Measurements from ENCODE around the gene PTPN20. TPM values are rescaled to one million over a fixed set of nuclear protein-coding genes. Genes with fewer than 3 reads are reported as not detected.

Gene PTPN20
- total RNA-seq, 2 donors from 2014 or later = 2.1 to 6.6 TPM

DNA sequence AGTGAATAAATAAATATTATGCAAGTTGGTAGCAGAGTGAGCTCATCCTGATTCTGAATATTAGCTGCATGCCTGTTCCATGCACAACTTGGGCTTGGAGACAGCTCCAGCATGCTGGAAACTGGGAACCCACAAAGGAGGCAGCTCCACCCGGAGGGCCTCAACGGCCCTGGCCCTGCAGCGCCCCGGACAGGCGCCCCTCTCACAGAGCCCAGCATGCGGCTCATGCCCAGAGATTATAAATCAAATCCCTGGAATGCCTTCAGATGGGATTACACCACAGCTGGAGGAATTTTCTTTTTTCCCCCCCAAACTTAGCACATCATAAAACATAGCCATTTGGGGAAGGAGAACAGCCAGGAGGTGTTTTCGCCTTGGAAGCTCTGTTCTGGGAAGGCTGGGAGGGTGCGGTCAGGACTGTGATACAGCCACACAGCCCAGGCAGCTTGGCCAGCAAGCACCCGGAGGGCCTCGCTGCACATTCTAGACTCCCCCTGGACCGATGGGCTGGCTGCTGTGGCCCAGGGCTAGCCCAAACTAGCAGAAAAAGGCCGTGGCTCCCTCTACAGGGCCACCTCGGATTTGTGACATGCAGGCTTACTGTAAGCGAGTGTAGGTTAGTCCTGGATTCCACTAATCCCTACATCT lies 102.4 kb downstream of the PTPN20 start:
- H3K4me1 ChIP-seq (ENCODE audit: control insufficient read depth in 1 of 2, low read depth in 2 of 2) = no peaks in the 10 kb centered on the region
- no peak for ATAC-seq (ENCODE audit: insufficient number of reproducible peaks, low FRiP score, low read depth)
- no peak for DNase-seq (ENCODE audit: low spot score)
- H3K4me3 ChIP-seq = no peak overlapping the region
- no peak overlapping the region for H3K27ac ChIP-seq
- no peaks in the 10 kb centered on the region for H3K9me3 ChIP-seq
- H3K36me3 ChIP-seq = no peaks in the 10 kb centered on the region
- no peaks in the 10 kb centered on the region for H3K27me3 ChIP-seq (replicated peaks; ENCODE audit: insufficient read depth)
- TF ChIP-seq, protein P1, sequence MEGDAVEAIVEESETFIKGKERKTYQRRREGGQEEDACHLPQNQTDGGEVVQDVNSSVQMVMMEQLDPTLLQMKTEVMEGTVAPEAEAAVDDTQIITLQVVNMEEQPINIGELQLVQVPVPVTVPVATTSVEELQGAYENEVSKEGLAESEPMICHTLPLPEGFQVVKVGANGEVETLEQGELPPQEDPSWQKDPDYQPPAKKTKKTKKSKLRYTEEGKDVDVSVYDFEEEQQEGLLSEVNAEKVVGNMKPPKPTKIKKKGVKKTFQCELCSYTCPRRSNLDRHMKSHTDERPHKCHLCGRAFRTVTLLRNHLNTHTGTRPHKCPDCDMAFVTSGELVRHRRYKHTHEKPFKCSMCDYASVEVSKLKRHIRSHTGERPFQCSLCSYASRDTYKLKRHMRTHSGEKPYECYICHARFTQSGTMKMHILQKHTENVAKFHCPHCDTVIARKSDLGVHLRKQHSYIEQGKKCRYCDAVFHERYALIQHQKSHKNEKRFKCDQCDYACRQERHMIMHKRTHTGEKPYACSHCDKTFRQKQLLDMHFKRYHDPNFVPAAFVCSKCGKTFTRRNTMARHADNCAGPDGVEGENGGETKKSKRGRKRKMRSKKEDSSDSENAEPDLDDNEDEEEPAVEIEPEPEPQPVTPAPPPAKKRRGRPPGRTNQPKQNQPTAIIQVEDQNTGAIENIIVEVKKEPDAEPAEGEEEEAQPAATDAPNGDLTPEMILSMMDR (IDR thresholded peaks at IDR 0.05) = no peak

DNA sequence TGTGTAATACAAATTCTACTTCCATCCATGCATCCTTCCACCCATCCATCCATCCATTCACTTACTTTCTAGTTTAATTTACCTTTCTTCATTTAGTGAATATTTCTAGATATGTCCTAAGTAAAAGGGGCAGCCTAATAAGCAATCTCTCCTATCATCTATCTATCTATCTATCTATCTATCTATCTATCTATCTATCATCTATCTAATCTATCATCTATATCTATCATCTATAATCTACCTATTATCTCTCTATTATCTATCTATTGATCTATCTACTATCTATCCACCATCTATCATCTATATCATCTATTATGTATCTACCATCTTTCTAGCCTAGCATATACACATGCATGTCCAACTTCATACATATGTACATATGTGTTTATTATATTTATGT lies 104.2 kb downstream of the PTPN20 start:
- no peaks in the 10 kb centered on the region for H3K36me3 ChIP-seq
- no peaks in the 10 kb centered on the region for H3K9me3 ChIP-seq
- no peak overlapping the region for H3K4me3 ChIP-seq
- ATAC-seq (ENCODE audit: insufficient number of reproducible peaks, low FRiP score, low read depth) (no peak), DNase-seq (ENCODE audit: low spot score) (no peak)
- TF ChIP-seq, protein P1 (IDR thresholded peaks at IDR 0.05) = no peak
- H3K4me1 ChIP-seq (ENCODE audit: control insufficient read depth in 1 of 2, low read depth in 2 of 2) = no peaks in the 10 kb centered on the region
- no peak overlapping the region for H3K27ac ChIP-seq
- no peaks in the 10 kb centered on the region for H3K27me3 ChIP-seq (replicated peaks; ENCODE audit: insufficient read depth)

DNA sequence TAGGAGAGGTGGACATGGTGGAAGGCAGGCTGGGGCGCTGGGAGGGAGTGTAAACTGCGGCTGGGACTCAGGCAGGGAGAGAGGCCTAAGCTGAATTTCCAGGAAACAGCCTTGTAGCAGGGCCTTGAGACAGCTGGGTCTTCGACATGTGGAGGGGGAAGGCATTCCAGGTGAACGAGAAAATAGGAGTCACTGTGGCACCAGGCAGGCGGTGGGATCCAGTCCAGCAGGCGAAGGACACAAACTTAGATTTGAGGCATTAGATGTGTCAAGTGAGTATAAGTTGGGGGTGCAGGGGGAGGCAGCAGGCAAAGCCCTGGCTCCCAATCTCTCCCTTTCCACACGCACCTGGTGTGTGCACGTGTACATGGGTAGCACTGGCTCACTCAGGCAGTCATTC lies 105.3 kb downstream of the PTPN20 start:
- no peak overlapping the region for H3K4me3 ChIP-seq
- no peak for ATAC-seq (ENCODE audit: insufficient number of reproducible peaks, low FRiP score, low read depth)
- no peaks in the 10 kb centered on the region for H3K36me3 ChIP-seq
- TF ChIP-seq, protein P1 (IDR thresholded peaks at IDR 0.05) = no peak
- no peaks in the 10 kb centered on the region for H3K27me3 ChIP-seq (replicated peaks; ENCODE audit: insufficient read depth)
- no peaks in the 10 kb centered on the region for H3K9me3 ChIP-seq
- H3K4me1 ChIP-seq (ENCODE audit: control insufficient read depth in 1 of 2, low read depth in 2 of 2) = no peaks in the 10 kb centered on the region
- DNase-seq (ENCODE audit: low spot score) = no peak
- no peak overlapping the region for H3K27ac ChIP-seq

DNA sequence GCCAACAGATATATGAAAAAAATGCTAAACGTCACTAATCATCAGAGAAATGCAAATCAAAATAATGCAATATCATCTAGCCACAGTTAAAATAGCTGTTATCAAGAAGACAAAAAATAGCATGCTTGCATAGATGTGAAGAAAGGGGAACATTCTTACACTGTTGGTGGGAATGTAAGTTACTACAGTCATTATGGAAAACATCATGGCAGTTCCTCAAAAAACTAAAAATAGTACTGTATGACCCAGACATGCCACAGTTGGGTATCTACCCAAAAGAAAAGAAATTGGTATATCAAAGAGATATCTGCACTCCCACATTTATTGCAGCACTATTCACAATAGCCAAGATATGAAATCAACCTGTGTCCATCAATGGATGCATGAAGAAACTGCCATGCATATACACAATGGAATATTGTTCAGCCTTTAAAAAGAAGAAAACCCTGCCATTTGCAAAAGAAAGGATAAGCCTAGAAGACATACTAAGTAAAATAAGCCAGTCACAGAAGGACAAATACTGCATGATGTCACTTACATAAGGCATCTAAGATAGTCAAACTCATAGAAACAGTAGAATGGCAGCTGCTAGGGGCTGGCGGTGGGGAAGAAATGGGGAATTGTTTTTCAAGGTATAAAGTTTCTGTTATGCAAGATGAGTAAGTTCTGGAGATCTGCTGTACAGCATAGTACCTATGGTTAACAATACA lies 107.0 kb downstream of the PTPN20 start:
- no peak for ATAC-seq (ENCODE audit: insufficient number of reproducible peaks, low FRiP score, low read depth)

More for the DNA sequence above, 107.0 kb downstream of the PTPN20 start:
- no peak overlapping the region for H3K4me3 ChIP-seq
- no peak for DNase-seq (ENCODE audit: low spot score)
- no peaks in the 10 kb centered on the region for H3K9me3 ChIP-seq
- H3K27me3 ChIP-seq (replicated peaks; ENCODE audit: insufficient read depth) = no peaks in the 10 kb centered on the region
- TF ChIP-seq, protein P1 (IDR thresholded peaks at IDR 0.05) = no peak
- H3K4me1 ChIP-seq (ENCODE audit: control insufficient read depth in 1 of 2, low read depth in 2 of 2) = no peaks in the 10 kb centered on the region
- H3K36me3 ChIP-seq = no peaks in the 10 kb centered on the region
- no peak overlapping the region for H3K27ac ChIP-seq
